Urothelium cell line (cell line): Measurements from ENCODE around the gene KRT37.
"Not testable (repeated sequence)": the region's sequence is repeated elsewhere in the genome, so short reads cannot be mapped to it uniquely, and the experiment has no call there.

Source experiments
- DNase-seq: peaks from one replicate; pipeline ENCODE4 v3.0.0; 2011; ENCODE audit warnings: low spot score, mixed read lengths
- FAIRE-seq: peaks from 2 replicates; lab custom pipeline; 2011; peaks lifted over from hg19 to GRCh38; lab: Jason Lieb, UNC

The KRT37 gene

DNA sequence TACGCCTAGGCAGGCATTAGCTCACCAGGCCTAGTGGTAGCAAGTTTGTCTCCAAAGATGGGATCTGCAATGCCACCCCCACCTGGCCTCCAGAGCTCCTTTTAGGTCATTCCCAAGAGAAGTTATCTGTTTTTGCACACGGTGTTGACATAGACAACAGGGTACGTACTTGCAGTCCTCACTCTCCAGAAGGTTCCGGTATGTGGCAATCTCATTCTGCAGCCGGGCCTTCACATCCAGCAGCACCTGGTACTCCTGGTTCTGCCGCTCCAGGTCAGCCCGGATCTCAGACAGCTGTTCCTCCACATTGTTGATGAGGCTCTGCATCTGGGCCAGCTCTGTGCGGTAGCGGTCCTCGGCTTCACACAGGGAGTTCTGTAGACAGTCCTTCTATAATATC is 17.2 kb downstream of the KRT37 start:
- no peak for FAIRE-seq
- DNase-seq = no peak

GRCh38 chr17:41406205-41406604 is 18.2 kb downstream of the KRT37 start:
- FAIRE-seq (no peak), DNase-seq (no peak)

DNA sequence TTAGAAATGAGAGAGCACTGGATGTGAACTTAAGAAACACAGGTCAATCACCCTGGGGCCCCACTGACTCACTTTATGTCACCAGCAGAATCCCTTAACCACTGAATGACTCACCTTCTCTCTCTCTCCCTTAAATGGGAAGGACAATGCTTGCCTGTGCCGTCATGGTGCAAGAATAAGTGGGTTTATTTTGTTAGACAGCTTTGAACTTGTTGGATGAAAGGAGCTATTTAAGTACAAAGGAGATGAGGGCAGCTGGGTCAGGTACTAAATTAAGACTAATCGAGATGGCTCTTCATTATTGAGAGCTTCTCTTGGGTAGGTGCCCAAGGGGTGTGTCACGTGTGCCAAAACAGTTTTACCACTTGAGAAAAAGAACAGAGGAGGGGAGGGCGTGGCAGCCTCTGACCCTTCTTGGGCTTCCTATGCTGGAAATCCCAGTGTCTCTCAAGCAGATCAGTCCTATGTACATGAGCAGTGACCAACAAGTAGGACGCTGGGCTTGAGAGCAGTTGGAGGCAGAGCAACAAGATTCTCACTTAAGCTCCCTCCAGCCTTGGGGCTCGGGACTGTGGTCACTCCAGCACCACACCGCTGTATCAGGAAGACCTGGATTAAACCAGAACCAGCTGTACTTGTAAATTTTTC is 20.2 kb downstream of the KRT37 start:
- DNase-seq (peak; percentile 91), FAIRE-seq (peak; percentile 90)

DNA sequence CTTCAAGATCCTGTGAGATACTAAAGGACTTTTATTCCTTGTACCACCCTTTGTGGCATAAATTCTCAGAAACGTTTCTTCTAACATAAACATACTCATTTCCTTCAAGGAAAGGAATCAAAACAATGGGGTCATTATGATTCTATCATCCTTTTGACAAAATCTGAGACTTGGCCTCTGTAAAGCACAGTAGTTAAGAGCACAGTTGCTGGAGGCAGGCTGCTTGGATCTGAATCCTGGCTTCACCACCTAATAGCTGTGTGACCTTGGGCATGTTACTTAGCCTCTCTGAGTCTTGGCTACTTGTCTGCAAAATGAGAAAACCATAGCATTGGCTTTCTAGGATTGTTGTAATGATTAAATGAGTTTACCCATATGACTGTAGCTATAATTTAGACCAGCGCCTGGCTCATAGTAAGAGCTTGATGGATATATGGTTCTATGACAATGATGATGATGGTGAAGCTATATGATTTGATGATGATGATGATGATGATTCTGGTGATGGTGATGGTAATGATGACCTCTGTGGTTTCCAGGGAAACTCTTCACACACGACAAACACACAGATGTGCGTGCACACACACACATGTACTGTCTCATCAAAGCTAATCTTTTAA is 20.9 kb downstream of the KRT37 start:
- FAIRE-seq (peak; percentile 69), DNase-seq (no peak)

GRCh38 chr17:41402161-41402560 is 22.2 kb downstream of the KRT37 start:
- DNase-seq = peak; percentile 36
- FAIRE-seq = no peak

DNA sequence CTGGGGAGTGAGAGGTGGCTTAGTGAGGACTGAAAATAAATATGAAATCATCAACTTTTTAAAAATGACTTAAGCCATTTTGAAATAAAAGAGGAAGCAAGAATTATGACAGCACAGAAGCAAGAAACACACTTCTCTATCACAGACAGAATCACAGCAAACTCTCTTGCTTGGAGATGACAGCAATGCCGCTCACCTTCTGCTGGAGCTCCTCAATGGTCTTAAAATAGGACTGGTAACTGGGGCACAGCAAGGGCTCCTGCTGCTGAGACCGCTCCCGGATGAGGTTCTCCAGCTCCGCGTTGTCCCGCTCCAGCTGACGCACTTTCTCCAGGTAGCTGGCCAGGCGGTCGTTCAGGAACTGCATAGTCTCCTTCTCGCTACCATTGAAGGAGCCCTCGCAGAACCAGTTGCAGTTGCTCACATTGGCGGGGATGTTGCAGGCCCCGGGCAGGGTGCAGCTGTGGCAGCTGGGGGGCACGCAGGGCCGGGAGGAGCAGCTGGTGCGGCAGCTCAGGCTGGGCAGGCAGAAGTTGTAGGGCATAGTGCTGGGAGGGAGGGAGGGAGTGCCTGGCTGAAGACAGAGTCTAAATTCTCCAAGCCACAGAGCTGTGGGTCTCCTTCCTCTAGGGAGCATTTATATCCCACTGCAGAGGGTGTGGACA is 27.3 kb downstream of the KRT37 start, which contains the start of gene KRT31:
Gene KRT31 (minus strand): TSS at position 613 of the 665 bp plus-strand sequence. CDS start 69 bp downstream, at position 544.
- FAIRE-seq = no peak
- DNase-seq = no peak

DNA sequence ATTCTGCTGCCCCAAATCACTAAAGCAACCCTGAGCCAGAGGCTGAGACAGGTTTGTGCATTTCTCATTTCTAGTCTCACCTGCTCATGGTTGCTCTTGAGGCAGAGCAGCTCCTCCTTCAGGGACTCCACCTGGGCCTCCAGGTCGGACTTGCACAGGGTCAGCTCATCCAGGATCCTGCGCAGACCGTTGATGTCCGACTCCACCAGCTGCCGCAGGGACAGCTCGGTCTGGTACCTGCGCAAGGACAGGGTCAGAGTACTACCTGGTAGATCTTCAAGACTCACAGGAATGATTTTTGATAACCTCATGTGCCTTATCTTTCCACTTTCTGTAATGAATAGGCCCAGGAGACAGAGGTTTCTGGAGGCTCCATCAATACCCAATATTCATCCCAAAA is 28.0 kb downstream of the KRT37 start:
- DNase-seq = no peak
- FAIRE-seq = no peak

DNA sequence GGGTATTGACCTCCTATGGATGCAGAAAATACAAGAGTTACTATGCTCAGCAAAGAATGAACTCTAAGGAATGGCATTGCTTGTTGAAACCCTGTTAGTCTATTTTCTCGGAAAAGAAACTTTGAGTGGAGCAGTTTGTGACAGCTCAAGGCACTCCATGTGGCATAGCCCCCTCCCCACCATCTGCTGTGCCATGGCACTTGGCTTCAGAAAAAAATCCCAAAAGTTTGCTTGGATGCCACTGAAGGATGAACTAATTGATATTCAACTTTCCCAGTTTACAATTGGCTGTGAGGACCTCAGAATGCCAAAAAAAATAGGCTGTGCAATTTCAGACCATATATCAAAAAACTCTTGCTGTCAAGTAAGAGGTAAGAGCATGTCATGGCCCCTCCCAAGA is 28.8 kb downstream of the KRT37 start:
- DNase-seq (no peak), FAIRE-seq (no peak)

DNA sequence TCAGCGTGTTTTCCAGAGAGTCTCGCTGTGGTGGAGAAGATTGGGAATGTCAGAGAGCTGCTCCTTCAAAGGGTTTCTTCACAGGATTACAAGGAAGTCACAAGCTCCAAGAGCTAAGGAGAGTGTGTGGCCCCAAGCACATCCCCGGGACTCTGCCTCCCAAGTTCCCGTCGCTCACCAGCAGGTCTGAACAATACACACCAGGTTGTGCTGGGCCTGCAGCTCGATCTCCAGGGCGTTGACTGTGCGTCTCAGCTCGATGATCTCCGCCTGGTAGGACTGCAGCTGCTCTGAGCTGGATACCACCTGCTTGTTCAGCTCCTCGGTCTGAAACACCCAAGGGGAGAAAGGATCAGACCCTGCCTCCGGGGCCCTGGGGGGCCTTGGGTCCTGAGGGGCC is 29.3 kb downstream of the KRT37 start:
- not testable (repeated sequence) for DNase-seq
- peak; percentile 88 for FAIRE-seq

DNA sequence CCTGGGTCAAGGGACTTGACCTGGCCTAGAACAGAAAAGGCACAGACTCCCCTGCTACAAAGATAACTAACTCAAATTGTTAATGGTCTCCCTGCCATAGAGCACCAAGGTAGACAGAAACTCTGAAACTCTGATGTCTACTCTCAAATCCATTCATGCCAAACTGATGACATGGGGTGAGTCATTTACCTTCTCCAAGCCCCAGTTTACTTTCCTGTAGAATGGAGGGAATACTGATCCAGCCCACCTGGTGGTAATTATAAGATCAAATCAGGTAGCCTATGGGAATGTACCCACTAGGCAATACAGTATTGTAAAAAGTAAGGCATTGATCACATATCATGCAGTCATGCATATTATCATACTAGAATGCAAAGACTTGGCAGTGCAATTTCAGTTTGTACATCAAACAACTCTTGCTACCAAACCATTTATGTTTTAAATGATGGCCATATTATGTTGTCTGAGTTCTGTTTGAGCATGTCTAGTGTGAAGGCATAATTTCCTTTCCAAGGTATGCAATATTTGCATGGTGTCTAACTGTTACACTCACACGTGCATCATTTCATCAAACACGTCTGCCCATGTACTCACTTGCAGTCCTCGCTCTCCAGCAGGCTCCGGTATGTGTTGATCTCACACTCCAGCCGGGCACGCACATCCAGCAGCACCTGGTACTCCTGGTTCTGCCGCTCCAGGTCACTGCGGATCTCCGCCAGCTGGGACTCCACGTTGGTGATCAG is 30.0 kb downstream of the KRT37 start:
- DNase-seq (no peak), FAIRE-seq (peak; percentile 90)

DNA sequence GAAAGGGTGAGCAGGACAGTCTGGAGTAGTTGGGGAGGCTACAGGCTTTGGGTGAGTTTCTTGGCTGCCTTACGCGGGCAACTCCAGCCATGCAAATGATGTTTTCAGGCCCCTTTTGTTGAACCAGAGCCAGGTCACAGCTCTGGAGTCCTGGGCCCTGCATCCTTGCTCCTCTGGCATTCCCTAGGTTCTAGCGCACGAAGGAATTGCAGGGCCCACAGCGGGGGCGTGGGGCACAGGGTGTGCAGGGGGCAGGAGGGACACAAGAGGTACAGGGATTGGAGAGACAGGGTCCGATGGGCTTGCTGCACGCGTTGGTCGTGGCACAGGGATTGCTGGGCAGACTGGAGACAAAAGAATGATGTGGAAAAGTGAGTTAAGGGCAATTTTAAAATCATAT is 30.6 kb downstream of the KRT37 start:
- FAIRE-seq = no peak

GRCh38 chr17:41393294-41393693 is 31.1 kb downstream of the KRT37 start:
- DNase-seq (no peak), FAIRE-seq (no peak)

More for the DNA sequence above, 30.6 kb downstream of the KRT37 start:
- no peak for DNase-seq

- FAIRE-seq = no peak
- DNase-seq = no peak
These were observed 32.1 kb downstream of the KRT37 start for GRCh38 chr17:41392278-41392677.

- DNase-seq (no peak), FAIRE-seq (no peak)
These were observed 32.9 kb downstream of the KRT37 start for GRCh38 chr17:41391535-41391934.

GRCh38 chr17:41390411-41390938 is 33.9 kb downstream of the KRT37 start:
- no peak for FAIRE-seq
- no peak for DNase-seq

- FAIRE-seq (no peak), DNase-seq (no peak)
These were observed 36.7 kb downstream of the KRT37 start for GRCh38 chr17:41387670-41388069.

DNA sequence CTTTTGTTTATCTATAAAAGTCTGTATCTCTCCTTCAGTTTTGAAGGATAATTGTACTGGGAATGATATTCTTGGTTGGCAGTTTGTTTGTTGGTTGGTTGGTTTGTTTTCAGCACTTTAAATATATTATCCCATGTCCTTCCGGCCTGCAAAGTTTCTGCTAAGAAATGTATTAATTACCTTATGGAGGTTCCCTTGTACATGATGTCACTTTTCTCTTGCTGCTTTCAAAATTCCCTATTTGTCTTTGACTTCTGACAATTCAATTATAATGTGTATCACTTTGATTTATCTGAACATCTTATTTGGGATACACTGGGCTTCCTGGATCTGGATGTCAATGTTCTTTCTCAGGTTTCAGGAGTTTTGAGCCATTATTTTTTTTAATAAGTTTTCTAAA is 38.2 kb downstream of the KRT37 start:
- FAIRE-seq (no peak), DNase-seq (no peak)

DNA sequence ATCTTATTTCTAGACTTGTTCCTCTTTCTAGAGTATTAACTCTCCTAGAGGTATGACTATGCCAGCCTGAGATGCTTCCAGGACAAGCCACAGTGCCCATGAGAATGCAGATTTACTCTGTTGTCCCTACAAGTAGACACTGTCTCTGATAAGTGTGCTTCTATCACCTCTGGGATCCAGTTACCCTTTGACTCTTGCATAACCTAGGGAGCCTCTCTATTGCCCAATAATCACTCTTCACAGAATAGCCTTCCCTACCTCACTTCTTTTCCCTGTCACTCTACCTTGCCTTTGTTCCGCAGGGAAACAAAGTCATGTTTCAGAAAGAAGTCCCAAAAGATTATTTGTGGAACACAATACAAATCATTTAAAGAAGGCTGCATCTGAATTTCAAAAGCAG is 40.7 kb downstream of the KRT37 start:
- FAIRE-seq = no peak
- no peak for DNase-seq

DNA sequence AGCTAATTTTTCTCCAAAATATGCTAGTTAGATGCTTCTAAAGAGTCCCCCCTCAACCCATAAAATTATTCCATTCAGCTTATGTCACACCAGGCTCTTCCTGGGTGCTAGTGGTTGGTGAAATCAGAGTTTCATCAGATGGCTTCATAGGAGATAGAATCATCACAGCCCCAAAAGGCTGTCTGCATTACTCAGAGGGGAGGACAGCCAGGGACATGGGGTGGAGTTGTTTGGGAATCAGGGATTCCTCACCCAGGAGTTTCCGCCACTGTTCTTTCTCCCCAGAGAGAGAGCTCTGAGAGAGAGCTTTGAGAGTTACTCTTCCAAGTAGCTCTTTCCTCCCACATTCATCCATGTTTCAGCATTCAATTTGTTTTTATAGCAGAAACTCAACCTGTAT is 42.0 kb downstream of the KRT37 start:
- DNase-seq = no peak
- no peak for FAIRE-seq

DNA sequence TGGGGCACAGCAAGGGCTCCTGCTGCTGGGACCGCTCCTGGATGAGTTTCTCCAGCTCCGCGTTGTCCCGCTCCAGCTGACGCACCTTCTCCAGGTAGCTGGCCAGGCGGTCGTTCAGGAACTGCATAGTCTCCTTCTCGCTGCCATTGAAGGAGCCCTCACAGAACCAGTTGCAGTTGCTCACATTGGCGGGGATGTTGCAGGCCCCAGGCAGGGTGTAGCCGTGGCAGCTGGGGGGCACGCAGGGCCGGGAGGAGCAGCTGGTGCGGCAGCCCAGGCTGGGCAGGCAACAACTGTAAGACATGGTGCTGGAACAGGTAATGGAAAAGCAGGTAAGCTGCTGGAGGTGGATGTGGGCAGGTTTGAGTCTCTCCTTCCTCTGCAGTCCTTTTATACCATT is 42.4 kb downstream of the KRT37 start, which contains the start of gene KRT34:
Gene KRT34 (minus strand): TSS at position 364 of the 400 bp plus-strand sequence. CDS start 60 bp downstream, at position 304.
- not testable (repeated sequence) for DNase-seq, FAIRE-seq

- DNase-seq (peak; percentile 65), FAIRE-seq (peak; percentile 68)
These were observed 44.3 kb downstream of the KRT37 start for GRCh38 chr17:41380091-41380490.
